SU-DHL-6 (cell line): ENCODE measurements around the gene OR5K4.

Experiments used
- H2AFZ ChIP-seq: fragments of 200-600 bp; sonication (generic); 2 replicates; pipeline ENCODE4 v1.6.1; 2014; ENCODE audit warnings: low read depth, mild to moderate bottlenecking, moderate library complexity, mixed read lengths, antibody characterized with exemption, low read length; ENCODE audit not compliant: severe bottlenecking
- H3F3A ChIP-seq: fragments of 200-600 bp; shearing (Covaris generic); 2 replicates; pipeline ENCODE4 v1.6.0; 2016; ENCODE audit warnings: antibody characterized with exemption, mild to moderate bottlenecking; ENCODE audit not compliant: insufficient read depth
- H3K27ac ChIP-seq: fragments of 200-600 bp; sonication (generic); 2 replicates; pipeline ENCODE4 v1.5.1; 2016; ENCODE audit warnings: low read depth, mild to moderate bottlenecking, low read length, moderate library complexity, mixed read lengths
- H3K27me3 ChIP-seq: fragments of 200-600 bp; sonication (generic), shearing (Covaris generic); 2 replicates; pipeline ENCODE4 v1.6.0; 2014; ENCODE audit warnings: mild to moderate bottlenecking, low read length
- H3K36me3 ChIP-seq: fragments of 200-600 bp; sonication (generic); 2 replicates; pipeline ENCODE4 v1.6.1; 2014; ENCODE audit warnings: mild to moderate bottlenecking, low read length, mixed read lengths
- H3K4me2 ChIP-seq: fragments of 300-600, 200-600 bp; shearing (Covaris generic), sonication (generic); 2 replicates; pipeline ENCODE4 v1.6.0; 2014; ENCODE audit warnings: low read length, low read depth, mild to moderate bottlenecking; ENCODE audit not compliant: poor library complexity, severe bottlenecking
- H3K4me3 ChIP-seq: fragments of 200-600 bp; sonication (generic); 2 replicates; pipeline ENCODE4 v1.5.1; 2014; ENCODE audit warnings: antibody characterized with exemption, low read length, mild to moderate bottlenecking, mixed read lengths; ENCODE audit not compliant: insufficient read depth, poor library complexity, severe bottlenecking
- H3K79me2 ChIP-seq: fragments of 200-600 bp; sonication (generic); 2 replicates; pipeline ENCODE4 v1.6.1; 2014; ENCODE audit warnings: mild to moderate bottlenecking, low read length, moderate library complexity; ENCODE audit not compliant: insufficient read depth
- H3K9ac ChIP-seq: fragments of 200-600 bp; sonication (generic); 2 replicates; pipeline ENCODE4 v1.7.0; 2014; ENCODE audit warnings: mild to moderate bottlenecking, low read length
- H3K9me2 ChIP-seq: fragments of 200-600 bp; sonication (generic); replicated peaks from 2 replicates; pipeline ENCODE4 v1.6.1; 2014; ENCODE audit warnings: low read length; ENCODE audit not compliant: insufficient read depth
- H3K9me3 ChIP-seq: fragments of 200-600 bp; sonication (generic); 2 replicates; pipeline ENCODE4 v1.6.1; 2014; ENCODE audit warnings: low read length, mixed read lengths; ENCODE audit not compliant: insufficient read depth
- H4K20me1 ChIP-seq: fragments of 200-600 bp; sonication (generic); 2 replicates; pipeline ENCODE4 v1.6.1; 2014; ENCODE audit warnings: low read depth, mild to moderate bottlenecking, antibody characterized with exemption, low read length, moderate library complexity, mixed read lengths
- EZH2phosphoT487 ChIP-seq: fragments of 200-600 bp; sonication (generic), shearing (Covaris generic); conservative IDR thresholded peaks from 2 replicates; pipeline ENCODE4 v1.6.1; 2018; ENCODE audit warnings: mild to moderate bottlenecking, antibody characterized with exemption, low read length, moderate library complexity, mixed read lengths
- TF ChIP-seq, protein P1 (sequence below): fragments of 200-600 bp; sonication (generic); IDR thresholded peaks from one replicate; pipeline ENCODE4 v1.5.1; 2017; ENCODE audit warnings: antibody characterized with exemption, mild to moderate bottlenecking, low read length, moderate library complexity; ENCODE audit not compliant: insufficient read depth, poor library complexity, severe bottlenecking

Gene OR5K4, protein sequence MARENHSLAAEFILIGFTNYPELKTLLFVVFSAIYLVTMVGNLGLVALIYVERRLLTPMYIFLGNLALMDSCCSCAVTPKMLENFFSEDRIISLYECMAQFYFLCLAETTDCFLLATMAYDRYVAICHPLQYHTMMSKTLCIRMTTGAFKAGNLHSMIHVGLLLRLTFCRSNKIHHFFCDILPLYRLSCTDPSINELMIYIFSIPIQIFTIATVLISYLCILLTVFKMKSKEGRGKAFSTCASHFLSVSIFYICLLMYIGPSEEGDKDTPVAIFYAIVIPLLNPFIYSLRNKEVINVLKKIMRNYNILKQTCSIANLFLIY

DNA sequence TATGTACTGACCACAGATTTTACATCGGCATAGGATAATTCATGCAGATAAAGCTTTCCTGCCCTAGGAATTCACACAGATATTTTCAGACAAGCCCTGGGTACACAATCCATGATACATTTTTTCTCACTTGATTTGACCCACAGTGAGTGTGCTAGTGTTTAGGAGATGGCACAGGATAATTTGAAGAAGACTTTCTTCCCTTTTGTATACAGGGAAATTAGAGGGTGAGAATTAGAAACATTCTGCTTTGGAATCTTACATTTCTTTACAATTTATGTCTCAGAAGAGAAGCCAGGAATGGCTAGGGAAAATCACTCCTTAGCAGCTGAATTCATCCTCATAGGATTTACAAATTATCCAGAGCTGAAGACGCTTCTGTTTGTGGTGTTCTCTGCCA, at the start of gene OR5K4:
TSS of gene OR5K4 (plus strand) at position 301 of the 400 bp plus-strand sequence. CDS start at position 301, 0 bp downstream.
- Histone ChIP-seq H3F3A (no peaks in the 10 kb centered on the region), H3K9me2 (no peaks in the 10 kb centered on the region), H4K20me1 (no peaks in the 10 kb centered on the region; the same call in 1 of the 2 replicates), H3K79me2 (no peaks in the 10 kb centered on the region), H3K4me2 (no peak within 1 kb of the TSS), H3K4me3 (no peak within 1 kb of the TSS), H3K9me3 (no peaks in the 10 kb centered on the region), H3K27ac (no peak within 1 kb of the TSS), H3K9ac (no peak within 1 kb of the TSS), H2AFZ (no peak within 1 kb of the TSS), H3K27me3 (no peaks in the 10 kb centered on the region), H3K36me3 (no peaks in the 10 kb centered on the region)
- TF ChIP-seq EZH2phosphoT487: no peak
- TF ChIP-seq, protein P1, sequence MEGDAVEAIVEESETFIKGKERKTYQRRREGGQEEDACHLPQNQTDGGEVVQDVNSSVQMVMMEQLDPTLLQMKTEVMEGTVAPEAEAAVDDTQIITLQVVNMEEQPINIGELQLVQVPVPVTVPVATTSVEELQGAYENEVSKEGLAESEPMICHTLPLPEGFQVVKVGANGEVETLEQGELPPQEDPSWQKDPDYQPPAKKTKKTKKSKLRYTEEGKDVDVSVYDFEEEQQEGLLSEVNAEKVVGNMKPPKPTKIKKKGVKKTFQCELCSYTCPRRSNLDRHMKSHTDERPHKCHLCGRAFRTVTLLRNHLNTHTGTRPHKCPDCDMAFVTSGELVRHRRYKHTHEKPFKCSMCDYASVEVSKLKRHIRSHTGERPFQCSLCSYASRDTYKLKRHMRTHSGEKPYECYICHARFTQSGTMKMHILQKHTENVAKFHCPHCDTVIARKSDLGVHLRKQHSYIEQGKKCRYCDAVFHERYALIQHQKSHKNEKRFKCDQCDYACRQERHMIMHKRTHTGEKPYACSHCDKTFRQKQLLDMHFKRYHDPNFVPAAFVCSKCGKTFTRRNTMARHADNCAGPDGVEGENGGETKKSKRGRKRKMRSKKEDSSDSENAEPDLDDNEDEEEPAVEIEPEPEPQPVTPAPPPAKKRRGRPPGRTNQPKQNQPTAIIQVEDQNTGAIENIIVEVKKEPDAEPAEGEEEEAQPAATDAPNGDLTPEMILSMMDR: no peak

DNA sequence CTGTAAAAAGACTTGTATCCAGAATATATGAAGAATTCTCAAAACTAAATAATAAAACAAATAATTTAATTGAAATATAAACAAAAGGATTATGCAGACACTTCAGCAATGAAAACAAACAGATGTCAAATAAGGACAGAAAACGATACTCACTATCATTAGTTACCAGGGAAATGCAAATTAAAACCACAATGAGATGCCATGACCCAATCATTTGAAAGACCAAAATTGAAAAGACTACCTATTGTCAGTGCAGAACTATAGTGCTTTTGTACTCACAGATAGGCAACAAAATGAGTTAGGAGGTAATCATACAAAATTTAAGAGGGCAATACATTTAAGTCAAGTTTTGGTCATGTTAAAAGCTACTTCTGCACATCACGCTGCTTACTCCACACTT, 31.6 kb upstream of the OR5K4 start:
- Histone ChIP-seq H3K27me3 (no peaks in the 10 kb centered on the region), H3K9ac (no peak overlapping the region), H3K9me3 (no peaks in the 10 kb centered on the region), H3K27ac (no peak overlapping the region), H3F3A (no peaks in the 10 kb centered on the region), H4K20me1 (no peaks in the 10 kb centered on the region), H3K9me2 (no peaks in the 10 kb centered on the region), H3K4me2 (no peak overlapping the region), H3K36me3 (no peaks in the 10 kb centered on the region), H3K79me2 (no peaks in the 10 kb centered on the region), H3K4me3 (no peak overlapping the region), H2AFZ (no peak overlapping the region)
- TF ChIP-seq, protein P1: no peak
- TF ChIP-seq EZH2phosphoT487: no peak

DNA sequence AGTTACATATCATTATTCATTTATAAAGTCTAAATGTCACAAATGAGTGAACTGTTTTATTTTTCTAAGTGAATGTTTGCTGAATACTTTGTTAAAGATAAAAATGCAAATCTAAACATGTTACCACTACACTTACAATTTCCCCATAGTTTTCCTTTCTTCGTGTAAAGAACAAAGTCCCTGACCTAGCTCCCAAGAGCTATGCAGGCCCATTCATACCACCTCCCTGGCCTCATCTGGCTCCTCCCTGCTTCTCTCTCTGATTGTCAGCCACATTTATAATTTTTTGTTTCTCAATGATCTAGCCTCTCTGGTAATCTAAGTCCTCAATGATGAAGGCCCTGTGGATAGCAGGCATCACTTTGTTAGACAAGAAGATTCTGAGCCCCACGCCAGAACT, 31.0 kb upstream of the OR5K4 start:
- Histone ChIP-seq H3K9me2 (no peaks in the 10 kb centered on the region), H2AFZ (no peak overlapping the region), H3F3A (no peaks in the 10 kb centered on the region), H3K36me3 (no peaks in the 10 kb centered on the region), H4K20me1 (no peaks in the 10 kb centered on the region), H3K4me2 (no peak overlapping the region), H3K79me2 (no peaks in the 10 kb centered on the region), H3K9ac (no peak overlapping the region), H3K27ac (no peak overlapping the region), H3K9me3 (no peaks in the 10 kb centered on the region), H3K4me3 (no peak overlapping the region), H3K27me3 (no peaks in the 10 kb centered on the region)
- TF ChIP-seq, protein P1: no peak
- TF ChIP-seq EZH2phosphoT487: no peak
